Transverse colon (tissue), 4 donors: Measurements from ENCODE around the gene KCNE3.

Source experiments
- CTCF ChIP-seq, 5 experiments: fragments of 200-600 bp in 3 of 5; fragments of 450-650 bp in 2 of 5; sonication (generic) in 3 of 5; IDR thresholded peaks; 1 replicate in 2 of 5; 2 replicates in 3 of 5; pipeline ENCODE4 v1.5.1; 2016 to 2017; ENCODE audit warnings: antibody characterized with exemption in 5 of 5, inconsistent platforms in 3 of 5, mild to moderate bottlenecking in 2 of 5, moderate library complexity in 1 of 5
- POLR2AphosphoS5 ChIP-seq, 3 donors: sonication (generic); formaldehyde crosslinking; IDR thresholded peaks; one replicate each; pipeline ENCODE4 v1.6.1; 2016; ENCODE audit warnings: antibody characterized with exemption in 3 of 3

- no peak for TF ChIP-seq CTCF (IDR thresholded peaks at IDR 0.05)
- no peak for TF ChIP-seq POLR2AphosphoS5 (IDR thresholded peaks at IDR 0.05)
These were observed 39.5 kb upstream of the KCNE3 start for GRCh38 chr11:74506823-74507222.
